GM12864 (cell line): Measurements from ENCODE around the gene CLDND2.

Source experiments
- DNase-seq: peaks from one replicate; pipeline ENCODE4 v3.0.0-alpha.2; 2011; ENCODE audit warnings: low read depth
- H3K4me3 ChIP-seq: 2 replicates; pipeline ENCODE4 v1.5.1; 2011; ENCODE audit warnings: mild to moderate bottlenecking, low read depth, low read length, control low read depth
- TF ChIP-seq, protein P1 (sequence below): IDR thresholded peaks from 2 replicates; pipeline ENCODE4 v1.5.1; 2011; ENCODE audit warnings: low read depth, mild to moderate bottlenecking, moderate library complexity, low read length, control low read depth, inconsistent platforms; ENCODE audit errors: missing control alignments

The CLDND2 gene

DNA sequence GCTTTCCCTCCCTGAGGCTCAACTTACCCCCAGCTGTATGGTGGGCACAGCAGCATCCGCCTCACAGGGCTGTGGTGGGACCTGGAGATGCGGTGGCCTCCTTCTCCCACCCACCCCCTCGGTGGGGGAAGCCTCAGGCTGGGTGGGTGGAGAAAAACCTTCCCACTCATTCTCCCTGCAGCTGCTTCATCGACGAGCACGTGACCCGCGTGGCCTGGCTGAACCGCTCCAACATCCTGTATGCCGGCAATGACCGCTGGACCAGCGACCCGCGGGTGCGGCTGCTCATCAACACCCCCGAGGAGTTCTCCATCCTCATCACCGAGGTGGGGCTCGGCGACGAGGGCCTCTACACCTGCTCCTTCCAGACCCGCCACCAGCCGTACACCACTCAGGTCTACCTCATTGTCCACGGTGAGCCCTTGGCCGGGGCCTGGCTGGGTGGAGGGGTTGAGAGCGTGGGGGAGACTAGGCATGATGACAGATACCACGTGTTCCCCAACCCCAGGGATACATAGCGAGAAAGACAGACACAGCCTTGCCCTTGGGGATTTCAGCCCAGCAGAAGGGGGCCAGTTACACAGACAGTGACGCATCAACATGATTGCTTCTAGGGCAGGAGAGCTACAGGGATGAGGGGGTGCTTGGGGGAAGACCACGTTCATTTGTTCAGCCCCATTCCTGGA is 45.2 kb downstream of the CLDND2 start:
- no peak for DNase-seq
- TF ChIP-seq, protein P1, sequence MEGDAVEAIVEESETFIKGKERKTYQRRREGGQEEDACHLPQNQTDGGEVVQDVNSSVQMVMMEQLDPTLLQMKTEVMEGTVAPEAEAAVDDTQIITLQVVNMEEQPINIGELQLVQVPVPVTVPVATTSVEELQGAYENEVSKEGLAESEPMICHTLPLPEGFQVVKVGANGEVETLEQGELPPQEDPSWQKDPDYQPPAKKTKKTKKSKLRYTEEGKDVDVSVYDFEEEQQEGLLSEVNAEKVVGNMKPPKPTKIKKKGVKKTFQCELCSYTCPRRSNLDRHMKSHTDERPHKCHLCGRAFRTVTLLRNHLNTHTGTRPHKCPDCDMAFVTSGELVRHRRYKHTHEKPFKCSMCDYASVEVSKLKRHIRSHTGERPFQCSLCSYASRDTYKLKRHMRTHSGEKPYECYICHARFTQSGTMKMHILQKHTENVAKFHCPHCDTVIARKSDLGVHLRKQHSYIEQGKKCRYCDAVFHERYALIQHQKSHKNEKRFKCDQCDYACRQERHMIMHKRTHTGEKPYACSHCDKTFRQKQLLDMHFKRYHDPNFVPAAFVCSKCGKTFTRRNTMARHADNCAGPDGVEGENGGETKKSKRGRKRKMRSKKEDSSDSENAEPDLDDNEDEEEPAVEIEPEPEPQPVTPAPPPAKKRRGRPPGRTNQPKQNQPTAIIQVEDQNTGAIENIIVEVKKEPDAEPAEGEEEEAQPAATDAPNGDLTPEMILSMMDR = no peak
- no peak overlapping the region for H3K4me3 ChIP-seq

DNA sequence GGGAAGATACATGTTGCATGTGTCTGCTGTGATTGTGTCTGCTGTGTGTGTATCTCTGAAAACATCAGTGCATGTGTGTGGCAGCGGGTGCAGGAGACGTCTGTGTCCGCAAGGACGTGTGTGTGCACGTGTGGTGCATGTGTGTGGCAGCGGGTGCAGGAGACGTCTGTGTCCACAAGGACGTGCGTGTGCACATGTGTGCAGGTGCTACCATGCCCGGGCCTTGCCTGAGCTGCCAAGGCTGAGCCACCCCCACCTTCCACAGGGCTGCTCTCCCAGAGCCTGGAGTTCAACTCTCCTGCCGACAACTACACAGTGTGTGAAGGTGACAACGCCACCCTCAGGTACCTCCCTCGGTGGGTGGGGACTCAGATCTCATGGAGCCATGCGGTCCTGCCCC is 47.0 kb downstream of the CLDND2 start:
- H3K4me3 ChIP-seq = no peak overlapping the region
- TF ChIP-seq, protein P1 = no peak
- no peak for DNase-seq

DNA sequence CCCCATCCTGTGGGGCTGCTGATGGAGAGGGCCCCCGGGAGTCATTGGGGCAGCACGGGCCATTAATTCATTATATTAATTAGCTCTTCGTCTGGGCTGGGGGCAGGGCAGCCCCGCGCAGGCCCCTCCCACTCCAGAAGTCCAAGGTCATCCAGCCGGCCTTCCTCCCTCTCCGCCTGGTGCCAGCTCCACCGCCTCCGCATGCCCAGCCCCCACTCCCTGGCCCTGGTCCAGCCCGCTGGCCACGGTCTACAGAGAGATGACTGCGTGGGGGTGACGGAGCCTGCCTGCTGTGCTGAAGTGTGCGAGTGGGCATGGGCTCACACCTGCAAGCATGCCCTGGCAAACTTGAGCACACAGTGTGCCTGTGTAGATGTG is 48.5 kb downstream of the CLDND2 start:
- TF ChIP-seq, protein P1 = no peak
- no peak for DNase-seq
- H3K4me3 ChIP-seq = no peak overlapping the region

DNA sequence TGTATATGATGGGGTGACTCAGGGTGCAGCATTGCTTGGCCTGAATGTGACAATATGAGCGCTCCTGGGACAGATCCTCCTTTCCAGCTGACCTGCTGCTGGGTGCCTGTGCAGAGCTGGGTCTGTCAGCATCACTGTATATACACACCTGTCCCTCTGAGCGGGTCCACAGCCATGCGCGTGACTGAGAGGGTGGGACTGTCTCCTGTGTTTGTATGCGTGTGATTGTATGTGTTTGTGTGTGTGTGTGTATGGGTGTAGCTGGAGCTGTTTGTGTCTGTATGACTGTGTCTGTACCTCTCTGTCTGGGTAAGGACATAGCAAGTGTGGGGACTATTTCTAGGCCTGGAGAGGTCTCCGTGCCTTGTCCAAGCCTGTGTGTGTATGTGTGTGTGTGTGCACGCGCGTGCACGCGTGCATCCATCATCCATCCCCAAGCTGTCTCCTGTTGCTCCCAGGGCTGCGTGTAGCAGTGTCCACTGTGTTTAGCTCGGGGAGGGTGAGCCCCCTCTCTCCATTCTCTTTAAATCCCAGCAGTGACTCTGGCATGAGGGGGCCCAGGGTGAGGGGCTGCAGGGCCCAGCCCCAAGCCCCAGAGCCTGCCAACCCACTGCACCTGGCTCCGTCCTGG is 49.0 kb downstream of the CLDND2 start:
- no peak for DNase-seq
- TF ChIP-seq, protein P1 = no peak
- no peak overlapping the region for H3K4me3 ChIP-seq

DNA sequence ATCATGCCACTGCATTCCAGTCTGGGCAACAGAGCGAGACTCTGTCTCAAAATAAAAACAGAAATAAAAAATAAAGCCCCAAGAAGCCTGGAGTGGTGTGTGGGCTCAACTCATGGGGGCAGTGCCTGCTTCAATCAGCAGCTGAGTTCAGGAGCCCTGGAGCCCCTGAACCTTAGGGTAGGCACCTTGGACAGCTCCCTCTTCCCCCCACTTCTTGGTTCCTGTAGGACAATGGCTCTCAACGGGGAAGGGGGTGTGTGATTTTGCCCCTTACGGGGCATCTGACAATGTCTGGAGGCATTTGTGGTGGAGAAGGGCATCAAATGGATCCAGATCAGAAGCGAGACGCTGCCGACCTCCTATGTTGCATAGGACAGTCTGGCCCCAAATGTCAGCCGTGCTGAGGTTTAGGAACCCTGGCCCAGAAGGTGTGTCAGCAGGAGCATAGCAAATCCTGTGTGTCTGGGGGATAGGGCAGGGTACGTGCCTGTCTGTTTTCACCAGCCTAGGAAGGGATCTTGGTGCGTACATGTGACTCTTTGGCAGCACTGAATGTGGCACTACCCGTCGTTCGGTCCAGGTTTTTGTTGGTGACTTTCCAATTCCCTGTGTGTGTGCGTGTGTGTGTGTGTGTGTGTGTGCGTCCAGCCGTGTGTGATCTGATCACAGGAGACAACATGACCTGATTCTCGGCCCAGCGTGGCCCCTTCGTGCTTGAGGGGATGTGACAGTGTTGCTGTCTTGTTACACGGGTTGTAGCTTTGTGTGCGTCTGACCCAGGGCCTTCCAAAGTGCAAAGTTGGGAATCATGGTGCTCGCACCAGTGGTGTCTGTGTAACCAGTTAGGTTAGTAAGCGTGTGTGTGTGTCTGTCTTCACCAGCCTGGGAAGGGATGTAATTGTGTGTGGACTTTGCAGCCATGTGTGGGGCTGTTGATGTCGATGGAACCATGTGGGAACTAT is 49.8 kb downstream of the CLDND2 start:
- TF ChIP-seq, protein P1 = no peak
- no peak for DNase-seq
- H3K4me3 ChIP-seq = no peak overlapping the region

DNA sequence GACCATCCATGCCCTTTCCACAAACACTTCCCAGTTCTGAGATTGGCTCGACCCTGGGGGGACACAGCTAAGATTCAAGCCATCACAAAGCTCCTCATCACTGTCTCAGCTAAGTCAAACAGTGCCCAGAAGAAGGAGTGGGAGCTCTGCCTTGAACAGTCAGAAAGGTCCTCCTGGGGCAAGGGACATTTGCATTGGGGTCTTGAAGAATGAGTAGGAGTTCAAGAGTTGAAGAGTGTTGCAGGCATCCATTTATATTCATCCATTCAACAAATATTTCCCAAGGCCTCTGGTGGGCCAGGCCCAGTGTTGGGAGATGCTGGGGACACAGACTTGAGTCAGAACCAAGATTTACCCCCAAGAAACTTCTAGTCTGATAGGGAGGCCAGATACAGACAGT is 50.8 kb downstream of the CLDND2 start:
- no peak overlapping the region for H3K4me3 ChIP-seq
- TF ChIP-seq, protein P1 = no peak
- no peak for DNase-seq
